Neuronal stem cell (in vitro differentiated cells): ENCODE data around the gene EED.

Experiments
- DNase-seq: peaks from one replicate; pipeline ENCODE4 v3.0.0-alpha.2; 2013; ENCODE audit warnings: low spot score
- H2AFZ ChIP-seq: one replicate; pipeline ENCODE4 v1.6.1; 2013; ENCODE audit warnings: mild to moderate bottlenecking, low read length, inconsistent platforms
- H2AK5ac ChIP-seq: 2 replicates; pipeline ENCODE4 v1.6.1; 2013; ENCODE audit warnings: low read depth, mild to moderate bottlenecking, inconsistent platforms, low read length, moderate library complexity, mixed read lengths
- H2BK120ac ChIP-seq: 2 replicates; pipeline ENCODE4 v1.6.1; 2013; ENCODE audit warnings: low read depth, mild to moderate bottlenecking, inconsistent platforms, low read length, moderate library complexity, mixed read lengths
- H2BK12ac ChIP-seq: one replicate; pipeline ENCODE4 v1.6.1; 2013; ENCODE audit warnings: low read length, inconsistent platforms
- H2BK15ac ChIP-seq: 2 replicates; pipeline ENCODE4 v1.6.1; 2013; ENCODE audit warnings: mild to moderate bottlenecking, low read length, inconsistent platforms, mixed read lengths
- H2BK5ac ChIP-seq: one replicate; pipeline ENCODE4 v1.6.1; 2013; ENCODE audit warnings: inconsistent platforms, mild to moderate bottlenecking, low read length, moderate library complexity
- H3K14ac ChIP-seq: one replicate; pipeline ENCODE4 v1.6.1; 2013; ENCODE audit warnings: low read length, inconsistent platforms
- H3K18ac ChIP-seq: 2 replicates; pipeline ENCODE4 v1.6.1; 2013; ENCODE audit warnings: low read length, inconsistent platforms
- H3K23ac ChIP-seq: 2 replicates; pipeline ENCODE4 v1.6.1; 2013; ENCODE audit warnings: low read depth, mild to moderate bottlenecking, mixed read lengths, low read length, inconsistent platforms; ENCODE audit not compliant: poor library complexity
- H3K27ac ChIP-seq: replicated peaks from 3 replicates; pipeline ENCODE4 v1.5.1; 2013; ENCODE audit warnings: low read length, inconsistent platforms
- H3K27me3 ChIP-seq, 3 experiments: 2 replicates each; pipeline ENCODE4 v1.6.1; 2013; ENCODE audit warnings: low read length in 3 of 3, mild to moderate bottlenecking in 2 of 3, inconsistent platforms in 1 of 3, low read depth in 1 of 3, mixed read lengths in 1 of 3, moderate library complexity in 1 of 3; ENCODE audit not compliant: control insufficient read depth in 3 of 3, insufficient read depth in 3 of 3
- H3K36me3 ChIP-seq, 2 donors: replicated peaks in 1 of 2; 2 replicates each; pipeline ENCODE4 v1.6.1; 2013; ENCODE audit warnings: low read length in 2 of 2; ENCODE audit not compliant: control insufficient read depth in 2 of 2, insufficient read depth in 2 of 2
- H3K4ac ChIP-seq: 2 replicates; pipeline ENCODE4 v1.6.1; 2013; ENCODE audit warnings: inconsistent platforms, mild to moderate bottlenecking, low read length, moderate library complexity
- H3K4me1 ChIP-seq, 2 donors: 1 replicate in 1 of 2; 2 replicates in 1 of 2; pipeline ENCODE4 v1.6.1; 2013; ENCODE audit warnings: low read length in 2 of 2, low read depth in 1 of 2; ENCODE audit not compliant: control insufficient read depth in 2 of 2, insufficient read depth in 1 of 2
- H3K4me2 ChIP-seq: one replicate; pipeline ENCODE4 v1.6.1; 2013; ENCODE audit warnings: mild to moderate bottlenecking, low read length, inconsistent platforms; ENCODE audit not compliant: insufficient read depth, poor library complexity, severe bottlenecking
- H3K4me3 ChIP-seq, 2 donors: 2 replicates each; pipeline ENCODE4 v1.5.1; 2013; ENCODE audit warnings: low read length in 2 of 2, mild to moderate bottlenecking in 2 of 2, inconsistent platforms in 1 of 2, moderate library complexity in 1 of 2
- H3K79me1 ChIP-seq: one replicate; pipeline ENCODE4 v1.6.1; 2013; ENCODE audit warnings: low read depth, mild to moderate bottlenecking, inconsistent platforms, low read length, moderate library complexity
- H3K9ac ChIP-seq: one replicate; pipeline ENCODE4 v1.6.1; 2013; ENCODE audit warnings: mild to moderate bottlenecking, low read depth, low read length, inconsistent platforms; ENCODE audit not compliant: poor library complexity
- H3K9me3 ChIP-seq, 2 donors: replicated peaks in 1 of 2; 2 replicates each; pipeline versions ENCODE3 to v1.6.1; 2013; ENCODE audit warnings: low read length in 2 of 2, mild to moderate bottlenecking in 2 of 2, inconsistent platforms in 1 of 2, low read depth in 1 of 2, mixed read lengths in 1 of 2, moderate library complexity in 1 of 2; ENCODE audit not compliant: control insufficient read depth in 2 of 2, insufficient read depth in 1 of 2
- H4K8ac ChIP-seq: one replicate; pipeline ENCODE4 v1.6.1; 2013; ENCODE audit warnings: low read depth, mild to moderate bottlenecking, inconsistent platforms, low read length, moderate library complexity
- H4K91ac ChIP-seq: one replicate; pipeline ENCODE4 v1.6.1; 2013; ENCODE audit warnings: low read length, low read depth, mild to moderate bottlenecking, inconsistent platforms; ENCODE audit not compliant: poor library complexity
- WGBS, 2 donors: extraction: QIAGEN DNeasy Blood & Tissue Kit; methylation state at CpG; one replicate each; pipeline ENCODE4 v1.1.7; 2013; ENCODE audit warnings: missing lambda C conversion rate in 2 of 2, mixed read lengths in 1 of 2; ENCODE audit not compliant: insufficient read length in 2 of 2, insufficient replicate concordance in 1 of 2; ENCODE audit errors: extremely low coverage in 2 of 2; 5-methylcytosine and 5-hydroxymethylcytosine counted together

The EED gene

GRCh38 chr11:86269645-86270044, 25.1 kb downstream of the EED start:
- no peak overlapping the region for H3K4ac ChIP-seq

GRCh38 chr11:86274503-86274902, 29.9 kb downstream of the EED start:
- peaks cover 7 to 90% of the 10 kb centered on the region in 2 donors for H3K36me3 ChIP-seq
- no peak for DNase-seq
- WGBS, 2 donors, result no CpG with 5 or more reads among the region's 6 CpGs

More at GRCh38 chr11:86269645-86270044, 25.1 kb downstream of the EED start:
- Histone ChIP-seq H3K4me1 (no peaks in the 10 kb centered on the region), H3K4me2 (no peak overlapping the region), H2AK5ac (no peak overlapping the region), H3K27ac (no peak overlapping the region), H2BK5ac (no peak overlapping the region), H2AFZ (no peak overlapping the region), H2BK120ac (no peak overlapping the region), H3K79me1 (no peaks in the 10 kb centered on the region), H2BK15ac (no peak overlapping the region), H3K9me3 (peaks cover 0 to 5% of the 10 kb centered on the region in 2 donors), H3K9ac (no peak overlapping the region), H3K4me3 (no peak overlapping the region), H3K36me3 (peaks cover 0 to 90% of the 10 kb centered on the region in 2 donors), H3K18ac (no peak overlapping the region), H3K14ac (no peak overlapping the region), H2BK12ac (no peak overlapping the region), H4K8ac (no peak overlapping the region), H3K23ac (no peak overlapping the region), H3K27me3 (no peaks in the 10 kb centered on the region), H4K91ac (no peak overlapping the region)
- no CpG with 5 or more reads among the region's 1 CpG for WGBS, 2 donors
- no peak for DNase-seq

GRCh38 chr11:86274999-86275398, 30.4 kb downstream of the EED start:
- no peaks in the 10 kb centered on the region for H3K79me1 ChIP-seq
- H3K4ac ChIP-seq, result no peak overlapping the region
- no peaks in the 10 kb centered on the region for H3K27me3 ChIP-seq
- no peaks in the 10 kb centered on the region for H3K4me1 ChIP-seq
- no peak overlapping the region for H2BK120ac ChIP-seq
- H3K9me3 ChIP-seq, result no peaks in the 10 kb centered on the region
- no peak overlapping the region for H3K4me2 ChIP-seq
- H2AK5ac ChIP-seq, result no peak overlapping the region
- H2BK12ac ChIP-seq, result no peak overlapping the region
- H3K23ac ChIP-seq, result no peak overlapping the region
- H3K14ac ChIP-seq, result no peak overlapping the region
- H4K8ac ChIP-seq, result no peak overlapping the region
- no peak overlapping the region for H3K4me3 ChIP-seq
- peaks cover 7 to 90% of the 10 kb centered on the region in 2 donors for H3K36me3 ChIP-seq
- no peak overlapping the region for H3K9ac ChIP-seq
- H3K18ac ChIP-seq, result no peak overlapping the region
- WGBS, 2 donors, result no CpG with 5 or more reads among the region's 4 CpGs
- H4K91ac ChIP-seq, result no peak overlapping the region
- H3K27ac ChIP-seq, result no peak overlapping the region
- H2BK15ac ChIP-seq, result no peak overlapping the region
- no peak overlapping the region for H2BK5ac ChIP-seq
- no peak for DNase-seq
- H2AFZ ChIP-seq, result no peak overlapping the region

More at GRCh38 chr11:86274503-86274902, 29.9 kb downstream of the EED start:
- peaks cover 0 to 4% of the 10 kb centered on the region in 2 donors for H3K9me3 ChIP-seq
- H2AK5ac ChIP-seq, result no peak overlapping the region
- H3K4me3 ChIP-seq, result no peak overlapping the region
- H3K14ac ChIP-seq, result no peak overlapping the region
- H2BK120ac ChIP-seq, result no peak overlapping the region
- H3K27ac ChIP-seq, result no peak overlapping the region
- H4K91ac ChIP-seq, result no peak overlapping the region
- H3K4me1 ChIP-seq, result no peaks in the 10 kb centered on the region
- H4K8ac ChIP-seq, result no peak overlapping the region
- no peaks in the 10 kb centered on the region for H3K27me3 ChIP-seq
- no peak overlapping the region for H2AFZ ChIP-seq
- H2BK5ac ChIP-seq, result no peak overlapping the region
- no peak overlapping the region for H3K23ac ChIP-seq
- H3K18ac ChIP-seq, result no peak overlapping the region
- H3K79me1 ChIP-seq, result no peaks in the 10 kb centered on the region
- H3K9ac ChIP-seq, result no peak overlapping the region
- H2BK15ac ChIP-seq, result no peak overlapping the region
- H2BK12ac ChIP-seq, result no peak overlapping the region
- no peak overlapping the region for H3K4ac ChIP-seq
- no peak overlapping the region for H3K4me2 ChIP-seq

- H3K27ac ChIP-seq, result no peak overlapping the region
- WGBS, 2 donors, result no CpG with 5 or more reads among the region's 2 CpGs
- H2AK5ac ChIP-seq, result no peak overlapping the region
Observed at GRCh38 chr11:86275493-86276370, 31.2 kb downstream of the EED start.

More at GRCh38 chr11:86275493-86276370, 31.2 kb downstream of the EED start:
- Histone ChIP-seq H3K18ac (no peak overlapping the region), H2BK120ac (no peak overlapping the region), H3K4me3 (no peak overlapping the region), H3K4me2 (no peak overlapping the region), H2BK12ac (no peak overlapping the region), H4K8ac (no peak overlapping the region), H3K23ac (no peak overlapping the region), H4K91ac (no peak overlapping the region), H3K36me3 (peaks cover 7 to 90% of the 10 kb centered on the region in 2 donors), H3K79me1 (no peaks in the 10 kb centered on the region), H3K4me1 (no peaks in the 10 kb centered on the region), H3K9me3 (no peaks in the 10 kb centered on the region), H3K14ac (no peak overlapping the region), H2BK15ac (no peak overlapping the region), H3K27me3 (no peaks in the 10 kb centered on the region), H2AFZ (no peak overlapping the region), H3K9ac (no peak overlapping the region), H2BK5ac (no peak overlapping the region), H3K4ac (no peak overlapping the region)
- no peak for DNase-seq
